GM12878 (cell line): Measurements from ENCODE around the gene WBP11. TPM values are rescaled to one million over a fixed set of nuclear protein-coding genes. Genes with fewer than 3 reads are reported as not detected.

Experiments used
- ATAC-seq: fragments of 200-7000 bp; cut with Tn5 transposase; 3 replicates; pipeline ENCODE4 v1.9.1; 2020; ENCODE audit warnings: mild to moderate bottlenecking, moderate library complexity
- BruUV-seq: library from RNA; stranded (reverse); fragments of 400-500 nt; replicated peaks from 2 replicates; lab custom pipeline; 2021; lab: Mats Ljungman, UMichigan
- CTCF ChIA-PET: fragments of 300-600 bp; sonication (Branson Sonifier 250); formaldehyde crosslinking; extraction: SDS; loops from one replicate; lab custom pipeline; 2021; ENCODE audit warnings: inconsistent platforms; lab: Yijun Ruan, JAX
- POLR2A ChIA-PET: fragments of 350-600 bp; formaldehyde crosslinking; extraction: SDS; loops from one replicate; lab custom pipeline; 2021; ENCODE audit warnings: inconsistent platforms; lab: Charles Lee
- RAD21 ChIA-PET: fragments of 300-600 bp; sonication (Branson Sonifier 250); formaldehyde crosslinking; loops from one replicate; lab custom pipeline; 2023; ENCODE audit warnings: antibody characterized with exemption; ENCODE audit not compliant: unreplicated experiment; lab: Charles Lee
- SMC1A ChIA-PET: fragments of 300-600 bp; sonication (Branson Sonifier 250); formaldehyde crosslinking; loops from one replicate; lab custom pipeline; 2023; ENCODE audit not compliant: unreplicated experiment, uncharacterized antibody; lab: Charles Lee
- DNase-seq: peaks from one replicate; pipeline ENCODE4 v3.0.0-alpha.2; 2011; ENCODE audit warnings: low read depth, low spot score
- FAIRE-seq: peaks from 3 replicates; lab custom pipeline; 2011; peaks lifted over from hg19 to GRCh38; lab: Jason Lieb, UNC
- H2AFZ ChIP-seq: 2 replicates; pipeline ENCODE4 v1.6.0; 2011; ENCODE audit warnings: low read depth, low read length, control low read depth; ENCODE audit not compliant: control insufficient read depth
- H3K27ac ChIP-seq: 2 replicates; pipeline ENCODE4 v1.5.1; 2011; ENCODE audit warnings: control low read depth; ENCODE audit not compliant: control insufficient read depth, insufficient read depth
- H3K27me3 ChIP-seq, 2 experiments: replicated peaks in 1 of 2; 2 replicates each; pipeline versions ENCODE4 v1.6.0 to v1.6.1; 2011; ENCODE audit warnings: low read length in 1 of 2; ENCODE audit not compliant: control insufficient read depth in 2 of 2, insufficient read depth in 2 of 2
- H3K36me3 ChIP-seq, 2 experiments: 2 replicates each; pipeline ENCODE4 v1.5.1; 2011; ENCODE audit warnings: low read length in 1 of 2; ENCODE audit not compliant: control insufficient read depth in 2 of 2, insufficient read depth in 2 of 2
- H3K4me1 ChIP-seq: 2 replicates; pipeline ENCODE4 v1.6.1; 2011; ENCODE audit warnings: mild to moderate bottlenecking, low read length, moderate library complexity, mixed read lengths; ENCODE audit not compliant: control insufficient read depth, insufficient read depth
- H3K4me2 ChIP-seq: 2 replicates; pipeline ENCODE4 v1.6.0; 2011; ENCODE audit warnings: control low read depth; ENCODE audit not compliant: control insufficient read depth, insufficient read depth
- H3K4me3 ChIP-seq: fragments of 200-600 bp; sonication (generic); 2 replicates; pipeline ENCODE4 v1.5.1; 2016
- H3K79me2 ChIP-seq: 2 replicates; pipeline ENCODE4 v1.6.0; 2011; ENCODE audit warnings: low read length; ENCODE audit not compliant: control insufficient read depth, insufficient read depth
- H3K9ac ChIP-seq: 2 replicates; pipeline ENCODE4 v1.8.0; 2011; ENCODE audit warnings: low read length, control low read depth, mixed read lengths; ENCODE audit not compliant: control insufficient read depth, insufficient read depth
- H3K9me3 ChIP-seq: replicated peaks from 3 replicates; pipeline ENCODE4 v1.5.1; 2011; ENCODE audit warnings: mild to moderate bottlenecking, low read length; ENCODE audit not compliant: control insufficient read depth, insufficient read depth
- H4K20me1 ChIP-seq: 2 replicates; pipeline ENCODE4 v1.6.0; 2011; ENCODE audit not compliant: control insufficient read depth, insufficient read depth
- POU2F2 ChIP-seq: IDR thresholded peaks from 3 replicates; pipeline ENCODE4 v1.6.1; 2011; ENCODE audit warnings: low read depth, mild to moderate bottlenecking, low read length, borderline replicate concordance
- RFX5 ChIP-seq: IDR thresholded peaks from 2 replicates; pipeline ENCODE4 v1.6.1; 2011; ENCODE audit warnings: low read depth, low read length, improper control_type of control experiment
- in situ Hi-C: fragments of 300-500 bp; cut with MboI; formaldehyde crosslinking; loops from 9 replicates; pipeline ENCODE4 v1.14.3; 2018; ENCODE audit warnings: mixed read lengths
- intact Hi-C: fragments of 100-400 bp; cut with micrococcal nuclease; formaldehyde crosslinking; loops from one replicate; pipeline ENCODE4 v1.14.2; 2022; ENCODE audit not compliant: unreplicated experiment
- polyA plus RNA-seq, 11 experiments: library from polyadenylated mRNA; depleted of rRNA in 4 of 11; unstranded in 6 of 11; stranded (reverse) in 5 of 11; fragments of >200 nt; fragmentation: Nextera tagmentation in 4 of 11; fragmentation: Illumina TruSeq in 1 of 11; extraction: Ambion mirVana in 4 of 11; extraction: Trizol in 1 of 11; gene quantifications; 1 replicate in 1 of 11; 2 replicates in 10 of 11; pipeline versions ENCODE4 v1.2.1 to v1.2.3, GENCODE V29; 2011 to 2016; ENCODE audit warnings: inconsistent platforms in 2 of 11, missing spikeins in 2 of 11, low read depth in 1 of 11
- total RNA-seq, 4 experiments: library from RNA; depleted of rRNA in 3 of 4; stranded (reverse); fragments of >200 nt in 3 of 4; fragmentation: Illumina TruSeq in 1 of 4; extraction: Trizol in 1 of 4; gene quantifications; 2 replicates each; pipeline versions ENCODE4 v1.2.1 to v1.2.3, GENCODE V29; 2013 to 2021
- TF ChIP-seq, protein P1 (sequence below): IDR thresholded peaks from 2 replicates; pipeline ENCODE4 v1.6.1; 2012; ENCODE audit warnings: low read depth, low read length, improper control_type of control experiment
- TF ChIP-seq, protein P2 (sequence below): fragments of 450-650 bp; IDR thresholded peaks from 2 replicates; pipeline ENCODE4 v1.6.1; 2017; ENCODE audit warnings: mild to moderate bottlenecking, moderate library complexity

WBP11 gene
- total and polyA plus RNA-seq, 10 of the 15 experiments (the other 5 are each of a cell fraction or from before 2014, with no cell fraction given): 11.5 to 107 (median 29.1) TPM

DNA sequence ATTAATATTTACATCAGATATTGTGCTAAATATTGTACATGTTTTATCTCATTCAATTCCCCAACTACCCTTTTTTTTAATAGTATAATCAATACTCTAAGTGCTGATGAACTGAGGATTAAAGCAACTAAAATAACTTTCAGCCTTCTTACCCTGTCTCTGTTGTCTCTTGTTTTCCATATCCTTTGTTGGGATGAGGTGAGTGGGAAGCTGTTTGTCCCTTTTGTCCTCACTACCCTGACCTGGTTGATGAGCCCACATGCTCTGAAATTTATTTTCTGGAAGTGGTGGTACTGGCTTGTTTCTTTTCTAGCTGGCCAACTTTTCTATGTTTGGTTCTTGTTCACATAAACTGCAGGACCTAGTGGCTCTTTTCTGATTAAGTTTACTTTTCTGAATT is 49.6 kb upstream of the WBP11 start:
- no peaks in the 10 kb centered on the region for H4K20me1 ChIP-seq
- no peak for FAIRE-seq
- ChIA-PET CTCF (interaction anchor here (0.9 to 9.9 kb wide), 5 partner anchors 38 to 427 kb away, joined by 3 to 82 read pairs (median 3); no protein-coding TSS in a partner anchor), SMC1A (interaction anchor here (1.1 to 15.6 kb wide), 2 partner anchors 29 to 144 kb away, joined by 3 to 242 read pairs; no protein-coding TSS in a partner anchor), POLR2A (no interaction called here), RAD21 (interaction anchor here (0.6 to 1.9 kb wide), 3 partner anchors 11 to 142 kb away, joined by 3 to 10 read pairs (median 4); no protein-coding TSS in a partner anchor)
- H3K4me1 ChIP-seq: no peaks in the 10 kb centered on the region
- H2AFZ ChIP-seq: no peak overlapping the region
- H3K36me3 ChIP-seq: no peaks in the 10 kb centered on the region
- intact Hi-C loops (no loop called here), in situ Hi-C loops (no loop called here)
- no peak overlapping the region for H3K9ac ChIP-seq
- no peaks in the 10 kb centered on the region for H3K27me3 ChIP-seq
- TF ChIP-seq, protein P1, sequence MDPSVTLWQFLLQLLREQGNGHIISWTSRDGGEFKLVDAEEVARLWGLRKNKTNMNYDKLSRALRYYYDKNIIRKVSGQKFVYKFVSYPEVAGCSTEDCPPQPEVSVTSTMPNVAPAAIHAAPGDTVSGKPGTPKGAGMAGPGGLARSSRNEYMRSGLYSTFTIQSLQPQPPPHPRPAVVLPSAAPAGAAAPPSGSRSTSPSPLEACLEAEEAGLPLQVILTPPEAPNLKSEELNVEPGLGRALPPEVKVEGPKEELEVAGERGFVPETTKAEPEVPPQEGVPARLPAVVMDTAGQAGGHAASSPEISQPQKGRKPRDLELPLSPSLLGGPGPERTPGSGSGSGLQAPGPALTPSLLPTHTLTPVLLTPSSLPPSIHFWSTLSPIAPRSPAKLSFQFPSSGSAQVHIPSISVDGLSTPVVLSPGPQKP: no peak
- TF ChIP-seq RFX5 (no peak), POU2F2 (no peak)
- TF ChIP-seq, protein P2, sequence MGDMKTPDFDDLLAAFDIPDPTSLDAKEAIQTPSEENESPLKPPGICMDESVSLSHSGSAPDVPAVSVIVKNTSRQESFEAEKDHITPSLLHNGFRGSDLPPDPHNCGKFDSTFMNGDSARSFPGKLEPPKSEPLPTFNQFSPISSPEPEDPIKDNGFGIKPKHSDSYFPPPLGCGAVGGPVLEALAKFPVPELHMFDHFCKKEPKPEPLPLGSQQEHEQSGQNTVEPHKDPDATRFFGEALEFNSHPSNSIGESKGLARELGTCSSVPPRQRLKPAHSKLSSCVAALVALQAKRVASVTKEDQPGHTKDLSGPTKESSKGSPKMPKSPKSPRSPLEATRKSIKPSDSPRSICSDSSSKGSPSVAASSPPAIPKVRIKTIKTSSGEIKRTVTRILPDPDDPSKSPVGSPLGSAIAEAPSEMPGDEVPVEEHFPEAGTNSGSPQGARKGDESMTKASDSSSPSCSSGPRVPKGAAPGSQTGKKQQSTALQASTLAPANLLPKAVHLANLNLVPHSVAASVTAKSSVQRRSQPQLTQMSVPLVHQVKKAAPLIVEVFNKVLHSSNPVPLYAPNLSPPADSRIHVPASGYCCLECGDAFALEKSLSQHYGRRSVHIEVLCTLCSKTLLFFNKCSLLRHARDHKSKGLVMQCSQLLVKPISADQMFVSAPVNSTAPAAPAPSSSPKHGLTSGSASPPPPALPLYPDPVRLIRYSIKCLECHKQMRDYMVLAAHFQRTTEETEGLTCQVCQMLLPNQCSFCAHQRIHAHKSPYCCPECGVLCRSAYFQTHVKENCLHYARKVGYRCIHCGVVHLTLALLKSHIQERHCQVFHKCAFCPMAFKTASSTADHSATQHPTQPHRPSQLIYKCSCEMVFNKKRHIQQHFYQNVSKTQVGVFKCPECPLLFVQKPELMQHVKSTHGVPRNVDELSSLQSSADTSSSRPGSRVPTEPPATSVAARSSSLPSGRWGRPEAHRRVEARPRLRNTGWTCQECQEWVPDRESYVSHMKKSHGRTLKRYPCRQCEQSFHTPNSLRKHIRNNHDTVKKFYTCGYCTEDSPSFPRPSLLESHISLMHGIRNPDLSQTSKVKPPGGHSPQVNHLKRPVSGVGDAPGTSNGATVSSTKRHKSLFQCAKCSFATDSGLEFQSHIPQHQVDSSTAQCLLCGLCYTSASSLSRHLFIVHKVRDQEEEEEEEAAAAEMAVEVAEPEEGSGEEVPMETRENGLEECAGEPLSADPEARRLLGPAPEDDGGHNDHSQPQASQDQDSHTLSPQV: no peak
- no peaks in the 10 kb centered on the region for H3K79me2 ChIP-seq
- H3K9me3 ChIP-seq: no peaks in the 10 kb centered on the region; the same call in 2 of the 3 replicates
- H3K4me2 ChIP-seq: no peak overlapping the region
- H3K27ac ChIP-seq: no peak overlapping the region
- no TSS peak for BruUV-seq
- no peak for DNase-seq
- H3K4me3 ChIP-seq: no peak overlapping the region
- no peak for ATAC-seq
